Activated naive CD4-positive, alpha-beta T cell treated with anti-CD3 and anti-CD28 coated beads, Interleukin-2, amount 50 U/mL, for 16 hours (primary cell): ENCODE measurements around the gene HCN3.
A peak's percentile ranks its signal among the peaks of the same experiment; 100 is the strongest.
"Not testable (repeated sequence)": the region's sequence is repeated elsewhere in the genome, so short reads cannot be mapped to it uniquely, and the experiment has no call there.

Experiments used
- DNase-seq: peaks from one replicate; pipeline ENCODE4 v3.0.0-alpha.2; 2020

The HCN3 gene

DNA sequence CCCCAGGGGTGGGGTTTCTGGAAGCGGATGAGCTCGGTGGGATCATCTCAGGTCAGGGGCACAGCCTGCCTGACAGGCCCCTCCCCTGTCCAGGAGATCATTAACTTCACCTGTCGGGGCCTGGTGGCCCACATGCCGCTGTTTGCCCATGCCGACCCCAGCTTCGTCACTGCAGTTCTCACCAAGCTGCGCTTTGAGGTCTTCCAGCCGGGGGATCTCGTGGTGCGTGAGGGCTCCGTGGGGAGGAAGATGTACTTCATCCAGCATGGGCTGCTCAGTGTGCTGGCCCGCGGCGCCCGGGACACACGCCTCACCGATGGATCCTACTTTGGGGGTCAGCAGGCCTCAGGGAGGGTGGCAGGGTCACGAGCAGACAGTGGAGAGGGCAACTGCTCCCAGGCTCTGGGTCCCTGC is 8.4 kb downstream of the HCN3 start:
- no peak for DNase-seq

DNA sequence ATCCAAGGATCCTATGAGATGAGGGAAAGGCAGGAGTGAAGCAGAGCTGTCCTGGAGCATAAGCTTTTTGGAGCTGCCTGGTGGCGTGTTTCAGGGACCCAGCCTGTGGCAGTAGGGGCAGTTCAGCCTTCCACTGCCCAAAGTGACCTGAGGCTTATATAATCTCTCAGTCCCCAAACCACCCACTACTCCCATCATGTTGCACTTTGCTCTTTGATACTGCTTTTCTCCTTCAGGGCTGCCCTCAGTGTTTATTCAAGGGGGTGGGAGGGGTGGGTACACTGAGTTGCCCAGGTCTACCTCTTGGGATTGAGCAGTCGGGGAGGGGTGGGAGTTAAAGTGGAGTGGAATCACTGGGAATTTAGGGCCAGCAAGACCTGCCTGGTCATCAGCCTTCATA is 9.3 kb downstream of the HCN3 start:
- DNase-seq: no peak

DNA sequence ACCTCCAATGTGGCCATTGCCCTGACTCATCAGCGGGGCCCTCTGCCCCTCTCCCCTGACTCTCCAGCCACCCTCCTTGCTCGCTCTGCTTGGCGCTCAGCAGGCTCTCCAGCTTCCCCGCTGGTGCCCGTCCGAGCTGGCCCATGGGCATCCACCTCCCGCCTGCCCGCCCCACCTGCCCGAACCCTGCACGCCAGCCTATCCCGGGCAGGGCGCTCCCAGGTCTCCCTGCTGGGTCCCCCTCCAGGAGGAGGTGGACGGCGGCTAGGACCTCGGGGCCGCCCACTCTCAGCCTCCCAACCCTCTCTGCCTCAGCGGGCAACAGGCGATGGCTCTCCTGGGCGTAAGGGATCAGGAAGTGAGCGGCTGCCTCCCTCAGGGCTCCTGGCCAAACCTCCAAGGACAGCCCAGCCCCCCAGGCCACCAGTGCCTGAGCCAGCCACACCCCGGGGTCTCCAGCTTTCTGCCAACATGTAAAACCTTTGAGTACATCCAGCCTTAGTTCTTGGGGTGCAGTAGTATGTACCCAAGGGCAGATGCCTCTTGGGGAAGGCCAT is 10.8 kb downstream of the HCN3 start:
- no peak for DNase-seq

DNA sequence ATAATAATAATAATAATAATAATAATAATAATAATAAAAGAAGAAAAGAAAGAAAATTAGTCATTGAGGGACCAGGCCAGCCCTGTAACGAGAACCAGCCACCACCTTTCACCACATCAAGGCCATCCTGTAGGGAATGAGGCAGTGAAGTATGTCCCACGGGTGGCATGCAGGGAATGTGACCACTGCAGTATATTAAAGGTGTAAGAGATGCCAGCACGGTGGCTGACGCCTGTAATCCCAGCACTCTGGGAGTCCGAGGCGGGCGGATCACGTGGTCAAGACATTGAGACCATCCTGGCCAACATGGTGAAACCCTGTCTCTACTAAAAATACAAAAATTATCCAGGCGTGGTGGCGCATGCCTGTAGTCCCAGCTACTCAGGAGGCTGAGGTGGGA is 13.7 kb downstream of the HCN3 start:
- not testable (repeated sequence) for DNase-seq

DNA sequence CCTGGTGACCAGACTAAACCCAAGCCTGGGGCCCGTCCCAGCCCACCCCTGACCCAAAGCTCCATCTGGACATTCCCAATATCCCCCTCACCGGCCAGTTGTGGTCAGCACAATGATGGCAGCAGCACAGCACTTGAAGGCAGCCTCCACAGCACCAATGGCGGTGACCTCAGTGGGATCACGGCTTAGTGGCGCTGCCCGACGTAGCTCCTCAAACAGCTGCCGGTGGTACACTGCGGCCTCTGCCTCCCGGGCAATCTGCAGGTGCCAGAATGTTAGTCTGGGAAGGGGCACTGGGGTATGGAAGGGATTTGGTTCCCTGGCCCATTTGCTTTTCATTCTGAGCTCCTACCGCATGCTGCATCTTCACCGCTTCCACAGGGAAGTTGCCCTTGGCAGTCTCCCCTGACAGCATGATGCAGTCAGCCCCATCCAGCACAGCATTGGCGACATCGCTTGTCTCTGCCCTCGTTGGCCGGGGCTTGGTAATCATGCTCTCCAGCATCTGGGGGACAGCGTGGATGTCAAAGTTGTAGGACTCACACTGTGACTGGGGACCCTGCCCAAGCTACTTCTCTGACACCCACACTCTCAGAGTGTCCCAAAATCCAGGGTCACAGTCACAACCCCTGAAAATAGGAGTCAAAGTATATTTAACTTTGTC is 16.0 kb downstream of the HCN3 start:
- DNase-seq: no peak

DNA sequence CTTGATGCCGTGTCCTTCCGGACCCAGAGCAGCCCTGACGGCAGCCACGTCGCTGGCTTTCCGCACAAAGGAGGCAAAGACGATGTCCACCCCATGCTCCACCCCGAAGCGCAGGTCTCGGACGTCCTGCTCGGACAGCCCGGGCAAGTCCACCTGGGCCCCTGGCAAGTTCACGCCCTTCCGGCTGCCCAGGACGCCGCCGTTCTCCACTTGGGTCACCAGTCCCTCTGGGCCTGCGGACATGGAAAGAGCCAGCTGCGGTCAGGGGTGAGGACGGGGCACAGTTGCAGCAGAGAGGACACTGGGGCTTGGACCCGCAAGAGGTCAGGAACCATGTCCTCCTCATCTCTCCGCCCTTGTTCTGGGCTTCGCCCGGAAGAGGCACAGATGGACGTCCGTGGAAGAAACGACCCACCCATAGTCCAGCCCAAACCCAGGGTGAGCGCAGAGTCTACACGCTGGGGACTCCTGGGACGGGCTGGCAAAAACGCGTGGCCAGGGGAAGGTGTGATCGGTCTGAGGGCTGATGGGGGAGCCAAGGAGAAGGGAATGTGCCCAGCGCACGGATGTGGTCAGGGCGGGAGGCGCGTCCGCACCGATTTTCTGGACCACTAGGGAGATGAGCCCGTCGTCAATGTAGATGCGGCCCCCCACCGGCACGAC is 17.4 kb downstream of the HCN3 start:
- DNase-seq: no peak

DNA sequence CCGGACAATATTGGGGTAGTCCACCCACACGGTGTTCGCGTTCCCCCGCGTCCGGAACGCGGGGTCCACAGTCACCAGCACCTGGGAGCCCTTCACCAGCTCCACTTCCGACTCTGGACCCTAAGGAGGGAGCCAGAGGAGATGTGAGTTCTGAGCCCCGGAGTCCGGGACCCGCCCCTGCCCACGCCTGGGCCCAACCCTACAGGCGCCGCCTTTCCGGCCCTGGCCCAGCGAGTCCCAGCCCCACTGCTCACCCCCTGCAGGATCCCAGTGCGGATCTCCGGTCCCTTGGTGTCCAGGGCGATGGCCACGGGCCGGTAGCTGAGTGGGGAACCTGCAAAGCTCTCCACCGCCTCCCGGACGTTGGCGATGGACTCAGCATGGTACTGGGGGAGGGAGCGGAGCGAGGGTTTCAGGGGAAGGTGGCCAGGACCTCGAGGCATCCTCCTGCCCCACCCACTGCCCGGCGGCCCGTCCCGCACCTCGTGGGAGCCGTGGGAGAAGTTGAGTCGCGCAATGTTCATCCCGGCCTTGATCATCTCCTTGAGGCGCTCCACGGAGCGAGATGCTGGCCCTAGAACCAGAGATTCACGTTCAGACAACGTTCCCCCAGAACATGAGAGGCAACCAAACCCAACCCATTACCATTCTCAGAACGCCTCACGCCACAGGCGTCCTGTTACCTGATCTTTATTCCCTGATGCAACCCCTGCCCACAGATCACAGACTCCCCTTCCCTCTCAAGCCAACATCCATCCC is 18.1 kb downstream of the HCN3 start:
- no peak for DNase-seq

DNA sequence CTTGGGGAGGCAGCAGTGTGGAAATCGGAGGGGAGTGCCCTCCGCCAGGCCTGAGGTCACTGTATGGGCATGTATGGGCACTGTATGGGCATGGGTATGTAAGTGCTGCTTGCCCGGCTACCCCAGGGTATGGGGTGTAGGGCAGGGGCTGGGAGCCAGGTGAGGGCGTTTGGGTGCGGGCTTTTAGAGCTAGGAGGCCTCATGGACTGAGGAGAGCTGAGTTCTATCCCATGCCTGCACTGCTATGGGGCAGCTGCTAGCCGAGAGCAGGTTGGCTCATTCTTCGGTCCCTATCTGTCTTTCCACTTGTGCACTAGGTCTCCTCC is 18.6 kb downstream of the HCN3 start:
- no peak for DNase-seq

DNA sequence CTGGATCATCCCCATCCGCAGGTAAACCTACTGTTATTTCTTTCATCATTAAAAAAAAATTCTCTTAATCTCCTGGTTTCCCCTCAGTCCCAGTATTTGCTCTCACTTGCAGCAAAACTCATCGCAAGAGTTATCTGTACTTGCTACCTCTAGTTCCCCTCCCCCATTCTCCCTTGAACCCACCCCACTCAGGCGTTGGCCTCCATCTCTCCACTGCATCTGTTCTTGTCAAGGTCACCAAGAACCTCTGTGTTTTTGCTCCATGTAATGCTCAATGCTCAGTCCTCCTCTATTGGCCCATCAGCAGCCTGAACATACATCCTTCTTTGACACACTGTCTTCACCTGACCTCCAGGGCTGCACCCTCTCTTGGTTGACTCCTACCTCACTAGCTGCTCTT is 19.4 kb downstream of the HCN3 start:
- no peak for DNase-seq

DNA sequence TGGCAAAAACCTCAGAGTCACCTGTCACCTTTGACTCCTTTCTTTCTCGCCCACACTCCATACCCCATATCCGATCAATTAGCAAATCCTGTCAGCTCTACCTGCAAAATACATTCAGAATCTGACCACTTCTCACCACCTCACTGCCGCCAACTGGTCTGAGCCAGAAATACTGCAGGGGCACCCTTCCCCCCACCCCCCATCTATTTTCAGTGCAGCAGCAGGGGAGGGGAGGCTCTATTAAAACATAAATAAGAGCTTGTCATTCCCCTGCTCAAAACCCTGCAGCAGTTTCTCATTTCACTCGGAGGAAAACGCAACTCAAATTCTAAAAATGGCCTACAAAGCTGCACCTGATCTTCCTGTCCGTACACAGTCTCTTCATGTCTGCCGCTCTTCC is 20.1 kb downstream of the HCN3 start:
- no peak for DNase-seq

DNA sequence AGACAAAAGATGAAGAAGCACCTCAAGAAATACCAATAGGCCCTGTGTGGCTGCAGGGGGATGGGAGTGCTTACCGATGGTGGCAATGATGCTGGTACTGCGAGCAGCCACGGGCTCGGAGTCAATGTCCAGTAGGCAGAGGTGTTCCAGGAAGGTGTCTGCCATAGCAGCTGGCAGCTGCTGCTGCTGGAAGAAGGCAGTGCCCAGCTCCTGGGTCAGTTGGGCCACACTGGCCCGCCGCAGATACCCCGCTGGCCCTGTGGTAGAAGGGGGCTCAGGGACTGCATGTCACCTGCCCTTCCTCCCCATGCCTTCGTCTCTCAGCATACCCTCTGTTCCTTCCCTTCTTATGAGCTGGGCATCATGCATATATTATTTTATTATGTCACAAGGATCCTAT is 22.8 kb downstream of the HCN3 start:
- DNase-seq: no peak

DNA sequence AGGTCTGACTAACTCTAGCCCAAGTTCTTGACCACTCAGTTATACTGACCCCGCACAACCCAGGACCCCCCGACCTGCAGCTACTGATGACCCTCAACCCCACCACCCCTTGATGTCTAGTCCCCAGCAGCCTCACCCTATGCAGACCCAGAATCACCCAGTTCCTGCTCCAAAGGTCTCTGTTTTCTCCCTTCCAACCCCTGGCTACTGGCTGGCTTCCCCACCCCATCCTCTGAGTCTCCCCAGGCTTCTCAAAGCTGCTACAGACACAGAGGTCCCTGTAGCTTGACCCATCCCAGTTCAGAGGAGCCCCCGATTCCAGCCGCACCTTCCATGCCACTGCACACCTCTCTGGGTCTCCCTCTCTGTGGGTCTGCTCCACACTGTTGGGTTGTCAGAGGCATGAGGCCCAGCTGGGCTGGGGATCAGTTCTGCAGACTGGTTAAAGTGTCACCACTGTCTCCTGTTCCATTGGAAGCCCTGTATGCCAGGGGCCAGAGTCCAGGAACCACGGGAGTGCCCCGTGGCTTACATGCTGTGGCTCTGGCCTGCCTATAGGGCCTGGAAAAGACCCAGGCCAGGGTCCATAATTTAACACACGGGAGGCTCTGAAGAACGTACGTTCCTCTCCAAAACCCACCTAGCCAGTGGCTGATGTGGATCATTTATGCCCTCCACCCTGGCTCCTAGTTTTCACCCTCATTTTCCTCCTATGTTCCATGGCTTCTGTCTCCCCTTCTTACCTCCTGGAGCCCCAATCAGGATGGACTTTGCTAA is 23.5 kb downstream of the HCN3 start:
- no peak for DNase-seq

DNA sequence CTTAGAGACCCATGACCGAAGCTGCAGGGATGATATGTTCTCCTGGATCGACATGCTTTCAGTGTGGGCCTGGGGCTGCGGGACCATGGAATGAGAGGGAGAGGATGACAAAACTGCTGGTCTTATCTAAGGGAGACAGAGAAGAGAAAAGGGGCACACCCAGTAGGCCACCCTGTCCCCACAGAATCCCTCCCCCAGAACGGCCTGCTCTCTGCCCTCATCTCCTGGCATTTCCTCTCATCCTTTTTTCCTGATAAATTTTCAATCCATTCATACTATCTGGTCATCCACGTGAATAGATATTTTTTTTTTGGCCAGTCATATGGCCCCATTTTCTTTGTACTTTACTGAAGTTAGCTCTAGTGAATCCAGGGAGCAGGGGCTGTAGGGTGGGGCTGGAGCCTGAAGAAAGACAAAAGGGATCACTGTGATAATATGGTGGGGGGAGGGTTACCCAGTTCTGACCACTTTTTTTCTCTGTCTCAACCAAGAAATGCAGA is 24.1 kb downstream of the HCN3 start, which contains the start of gene PKLR:
TSS of gene PKLR (minus strand) at position 97 of the 500 bp plus-strand sequence. CDS start at position 54, 43 bp downstream.
- DNase-seq: no peak

DNA sequence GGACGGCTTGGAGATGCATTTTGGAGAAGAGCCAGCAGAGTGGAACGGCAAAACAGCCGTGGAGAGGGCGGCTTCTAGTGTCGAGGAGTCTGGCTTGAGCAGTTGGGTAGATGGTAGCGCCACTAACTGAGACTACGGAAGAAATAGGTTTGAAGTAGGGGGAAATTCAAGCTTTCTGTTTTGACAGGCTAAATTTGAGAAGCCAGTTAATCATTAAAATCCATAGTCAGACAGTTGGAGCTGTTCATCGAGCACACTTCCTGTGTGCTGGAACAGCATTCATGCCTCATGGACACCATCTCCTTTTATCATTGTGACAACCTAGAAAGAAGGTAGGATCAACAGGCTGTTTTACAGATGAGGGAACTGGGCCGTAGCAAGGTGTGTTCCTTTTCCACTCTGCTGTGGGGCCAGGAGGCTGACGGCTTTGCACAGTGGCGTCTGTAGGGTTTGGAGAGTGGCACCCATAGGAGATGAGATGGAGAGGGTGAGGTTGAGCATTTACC is 27.3 kb downstream of the HCN3 start:
- DNase-seq: no peak

DNA sequence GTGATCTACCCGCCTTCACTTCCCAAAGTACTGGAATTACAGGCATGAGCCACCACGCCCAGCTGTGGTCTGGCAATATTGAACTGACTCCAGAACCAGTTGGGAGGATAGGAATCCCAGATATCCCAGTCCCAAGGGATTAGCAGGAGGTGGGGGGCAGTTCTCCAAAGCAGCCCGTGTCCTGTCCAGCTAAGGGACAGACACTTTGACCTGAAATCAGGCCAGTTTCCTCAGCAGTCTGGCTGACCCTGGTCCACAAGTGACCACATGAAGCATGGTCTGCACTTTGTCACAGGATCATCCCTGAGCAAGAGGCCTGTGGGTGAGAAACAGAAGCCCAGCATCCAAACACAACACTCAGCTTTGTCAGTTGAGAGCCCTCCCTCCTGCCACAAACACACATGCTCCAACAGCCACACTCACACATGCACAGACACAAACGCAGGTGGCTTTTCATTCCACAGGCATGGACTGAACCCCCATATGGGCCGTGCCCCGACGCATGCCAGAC is 28.7 kb downstream of the HCN3 start:
- no peak for DNase-seq

DNA sequence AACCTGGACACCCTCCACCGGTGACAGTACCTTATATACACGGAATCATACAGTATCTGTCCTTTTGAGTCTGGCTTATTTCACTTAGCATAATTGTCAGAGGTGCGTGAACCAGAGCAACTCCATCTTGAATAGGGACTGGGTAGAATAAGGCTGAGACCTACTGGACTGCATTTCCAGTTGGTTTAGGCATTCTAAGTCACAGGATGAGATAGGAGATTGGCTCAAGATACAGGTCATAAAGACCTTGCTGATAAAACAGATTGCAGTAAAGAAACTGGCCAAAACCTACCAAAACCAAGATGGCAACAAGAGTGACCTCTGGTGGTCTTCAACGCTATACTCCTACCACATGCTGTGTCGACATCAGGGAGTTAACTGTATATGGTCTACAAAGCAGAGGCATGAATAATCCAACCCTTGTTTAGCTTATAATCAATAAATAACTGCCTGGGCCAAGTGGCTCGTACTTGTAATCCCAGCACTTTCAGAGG is 30.0 kb downstream of the HCN3 start:
- DNase-seq: no peak

DNA sequence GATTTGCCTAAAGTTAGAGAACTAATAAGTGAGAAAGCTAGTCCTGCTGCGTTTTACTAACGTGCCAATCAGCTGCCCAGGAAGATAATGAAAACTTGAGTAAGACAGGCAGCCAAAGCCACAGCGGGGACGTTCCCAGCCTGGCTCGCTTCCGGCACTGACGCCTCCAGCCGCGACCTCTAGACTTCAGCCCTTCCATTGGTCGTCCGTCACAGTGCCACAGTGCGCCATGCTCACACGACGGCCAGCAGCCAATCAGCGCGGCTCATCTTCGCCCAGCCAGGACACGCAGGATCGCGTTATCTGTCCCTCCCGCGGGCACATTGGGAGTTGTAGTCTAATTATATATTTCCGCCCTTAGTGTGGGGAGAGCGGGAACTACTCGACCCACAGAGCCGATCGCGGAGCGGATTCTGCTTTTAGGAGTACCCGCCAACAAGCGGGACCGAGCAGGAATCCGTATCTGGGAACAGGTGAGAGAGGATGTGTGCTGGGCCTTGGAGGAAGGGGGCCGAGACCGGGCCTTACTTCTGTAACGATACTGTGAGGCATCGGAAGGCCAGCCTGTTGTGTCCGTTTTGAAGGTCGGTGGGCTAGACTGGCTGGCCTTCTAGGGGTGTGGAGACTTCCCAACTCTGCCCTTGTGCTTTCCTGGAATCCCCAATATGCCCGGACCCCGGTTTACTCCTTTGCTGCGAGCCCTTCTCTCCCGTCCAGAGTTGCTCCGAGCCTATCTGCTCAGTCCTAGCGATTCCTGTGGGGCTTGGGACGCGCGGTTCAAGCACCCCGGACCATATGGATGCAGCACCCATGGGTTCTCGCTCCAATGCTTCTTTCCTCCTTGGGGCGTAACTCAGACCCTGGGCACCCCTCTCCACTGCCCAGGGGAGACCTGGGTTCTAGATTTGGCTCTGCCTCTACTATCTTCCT is 31.5 kb downstream of the HCN3 start, which contains the start of gene FDPS:
TSS of gene FDPS (plus strand) at position 374 of the 930 bp plus-strand sequence. CDS start 924 bp downstream, outside the sequence.
- peak; percentile 97 for DNase-seq

DNA sequence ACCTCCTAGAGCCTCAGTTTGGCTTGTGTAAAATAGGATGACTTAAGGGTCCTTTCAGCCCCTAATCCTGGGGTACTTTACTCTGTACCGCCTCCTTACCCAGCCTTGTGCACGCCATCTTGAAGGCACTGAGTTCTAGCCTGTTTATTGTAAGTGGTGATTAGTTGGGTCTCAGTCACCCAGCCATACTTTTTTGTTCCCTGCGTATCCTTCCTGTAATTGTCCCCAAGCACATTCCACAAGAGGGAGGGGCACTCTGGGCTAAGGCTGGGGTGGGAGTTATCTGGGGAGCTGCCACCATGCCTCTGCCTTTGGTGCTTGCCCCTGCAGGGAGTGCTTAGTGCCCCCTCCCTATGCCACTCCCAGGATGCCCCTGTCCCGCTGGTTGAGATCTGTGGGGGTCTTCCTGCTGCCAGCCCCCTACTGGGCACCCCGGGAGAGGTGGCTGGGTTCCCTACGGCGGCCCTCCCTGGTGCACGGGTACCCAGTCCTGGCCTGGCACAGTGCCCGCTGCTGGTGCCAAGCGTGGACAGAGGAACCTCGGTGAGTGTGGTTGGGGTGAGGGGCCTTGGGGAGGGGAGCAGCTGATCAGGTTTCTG is 32.3 kb downstream of the HCN3 start:
- no peak for DNase-seq

DNA sequence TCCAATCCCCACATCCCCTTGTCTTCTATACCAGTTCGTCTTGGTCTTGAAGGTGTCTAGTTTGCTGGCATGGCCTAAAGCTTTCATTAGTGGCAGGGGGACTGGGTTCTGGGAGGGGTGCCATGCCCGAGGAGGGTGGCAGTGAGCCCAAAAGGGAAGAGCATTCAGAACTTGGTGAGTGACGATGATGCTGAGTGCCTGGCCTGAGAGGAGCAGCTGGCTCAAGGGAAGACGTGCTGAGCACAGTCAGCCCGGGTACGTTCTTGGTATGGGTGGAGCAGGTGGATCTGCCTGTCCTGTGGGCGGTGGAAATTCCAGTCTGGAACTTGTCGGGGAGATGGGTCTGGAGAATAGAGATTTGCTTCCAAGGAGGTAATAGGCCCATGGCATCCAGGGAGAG is 36.0 kb downstream of the HCN3 start:
- no peak for DNase-seq

DNA sequence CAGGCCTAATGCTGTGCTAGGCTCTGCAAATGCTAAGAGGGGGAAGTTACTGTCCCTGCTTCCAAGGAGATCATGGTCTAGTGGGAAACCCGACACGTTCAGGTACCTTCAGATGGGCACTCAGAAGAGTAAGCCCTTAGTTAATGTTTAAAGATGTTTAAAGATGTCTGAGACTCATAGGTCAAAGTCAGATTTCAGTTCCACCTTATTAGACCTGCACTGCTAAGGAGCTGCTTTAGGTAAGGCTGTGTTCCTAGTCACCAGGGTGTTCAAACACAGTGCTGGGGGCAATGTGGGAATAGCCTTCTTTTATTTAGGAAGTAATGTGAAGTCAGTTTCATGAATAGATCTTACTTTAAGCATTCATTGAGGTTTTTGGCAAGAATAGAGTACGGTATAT is 39.7 kb downstream of the HCN3 start:
- DNase-seq: no peak

DNA sequence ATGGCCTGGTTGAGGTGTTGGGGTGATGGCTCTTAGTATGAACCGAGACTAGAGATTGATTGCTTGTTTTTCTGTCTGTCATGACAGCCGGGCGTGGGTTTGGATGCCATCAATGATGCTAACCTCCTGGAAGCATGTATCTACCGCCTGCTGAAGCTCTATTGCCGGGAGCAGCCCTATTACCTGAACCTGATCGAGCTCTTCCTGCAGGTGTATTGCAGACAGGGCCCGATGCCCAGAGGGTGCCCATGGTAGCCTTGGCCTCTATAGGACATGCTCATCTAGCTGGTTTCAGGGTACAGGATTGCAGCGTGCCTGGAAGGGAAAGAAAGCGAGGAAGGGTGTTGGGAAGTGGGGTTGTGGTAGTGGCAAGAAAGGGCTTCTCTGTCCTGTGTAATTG is 40.8 kb downstream of the HCN3 start:
- DNase-seq: no peak
